ENCODE measurements around the gene NFKBIE.

Gene NFKBIE

GRCh38 chr6:44216677-44217331 lies 48.5 kb downstream of the NFKBIE start, which contains the start of gene MYMX:
MYMX (plus strand) TSS chr6:44216926; CDS start chr6:44217472, 546 bp downstream.
- TF ChIP-seq CTCF (IDR thresholded peaks at IDR 0.05) = no peak

GRCh38 chr6:44214307-44214706 lies 51.0 kb downstream of the NFKBIE start:
- no peak for TF ChIP-seq CTCF (IDR thresholded peaks at IDR 0.05)

- no peak for TF ChIP-seq CTCF (IDR thresholded peaks at IDR 0.05)
These were observed 54.1 kb downstream of the NFKBIE start for GRCh38 chr6:44211284-44211683.

Data from LNCAP (cell line).